Mammary epithelial cell (primary cell): ENCODE data around the gene KLRC1.

Source experiments
- CTCF ChIP-seq, 2 donors: IDR thresholded peaks in 1 of 2; conservative IDR thresholded peaks in 1 of 2; 2 replicates each; pipeline ENCODE4 v1.5.1; 2011 to 2012; ENCODE audit warnings: inconsistent platforms in 2 of 2, low read length in 2 of 2, mild to moderate bottlenecking in 2 of 2, control low read depth in 1 of 2, low read depth in 1 of 2; ENCODE audit not compliant: insufficient read depth in 1 of 2; ENCODE audit errors: extremely low read depth in 1 of 2
- EZH2 ChIP-seq: IDR thresholded peaks from 2 replicates; pipeline ENCODE4 v1.6.1; 2012; ENCODE audit warnings: low read length, inconsistent platforms, borderline replicate concordance

- TF ChIP-seq EZH2 (no peak), CTCF (conservative IDR thresholded peaks at IDR 0.05 in 1 of 2, IDR thresholded peaks at IDR 0.05 in 1 of 2; ENCODE audit: extremely low read depth in 1 of 2, insufficient read depth in 1 of 2, low read depth in 1 of 2, low read length in 2 of 2) (no peak)
Measured at GRCh38 chr12:10398168-10398567, 55.0 kb downstream of the KLRC1 start.
